GM12878 (cell line): Measurements from ENCODE around the gene NRG3. TPM values are rescaled to one million over a fixed set of nuclear protein-coding genes. Genes with fewer than 3 reads are reported as not detected.

Source experiments
- ATAC-seq: fragments of 200-7000 bp; cut with Tn5 transposase; 3 replicates; pipeline ENCODE4 v1.9.1; 2020; ENCODE audit warnings: mild to moderate bottlenecking, moderate library complexity
- BruUV-seq: library from RNA; stranded (reverse); fragments of 400-500 nt; replicated peaks from 2 replicates; lab custom pipeline; 2021; lab: Mats Ljungman, UMichigan
- CTCF ChIA-PET: fragments of 300-600 bp; sonication (Branson Sonifier 250); formaldehyde crosslinking; extraction: SDS; loops from one replicate; lab custom pipeline; 2021; ENCODE audit warnings: inconsistent platforms; lab: Yijun Ruan, JAX
- POLR2A ChIA-PET: fragments of 350-600 bp; formaldehyde crosslinking; extraction: SDS; loops from one replicate; lab custom pipeline; 2021; ENCODE audit warnings: inconsistent platforms; lab: Charles Lee
- RAD21 ChIA-PET: fragments of 300-600 bp; sonication (Branson Sonifier 250); formaldehyde crosslinking; loops from one replicate; lab custom pipeline; 2023; ENCODE audit warnings: antibody characterized with exemption; ENCODE audit not compliant: unreplicated experiment; lab: Charles Lee
- SMC1A ChIA-PET: fragments of 300-600 bp; sonication (Branson Sonifier 250); formaldehyde crosslinking; loops from one replicate; lab custom pipeline; 2023; ENCODE audit not compliant: unreplicated experiment, uncharacterized antibody; lab: Charles Lee
- DNase-seq: peaks from one replicate; pipeline ENCODE4 v3.0.0-alpha.2; 2011; ENCODE audit warnings: low read depth, low spot score
- FAIRE-seq: peaks from 3 replicates; lab custom pipeline; 2011; peaks lifted over from hg19 to GRCh38; lab: Jason Lieb, UNC
- H2AFZ ChIP-seq: 2 replicates; pipeline ENCODE4 v1.6.0; 2011; ENCODE audit warnings: low read depth, low read length, control low read depth; ENCODE audit not compliant: control insufficient read depth
- H3K27ac ChIP-seq: 2 replicates; pipeline ENCODE4 v1.5.1; 2011; ENCODE audit warnings: control low read depth; ENCODE audit not compliant: control insufficient read depth, insufficient read depth
- H3K27me3 ChIP-seq, 2 experiments: replicated peaks in 1 of 2; 2 replicates each; pipeline versions ENCODE4 v1.6.0 to v1.6.1; 2011; ENCODE audit warnings: low read length in 1 of 2; ENCODE audit not compliant: control insufficient read depth in 2 of 2, insufficient read depth in 2 of 2
- H3K36me3 ChIP-seq, 2 experiments: 2 replicates each; pipeline ENCODE4 v1.5.1; 2011; ENCODE audit warnings: low read length in 1 of 2; ENCODE audit not compliant: control insufficient read depth in 2 of 2, insufficient read depth in 2 of 2
- H3K4me1 ChIP-seq: 2 replicates; pipeline ENCODE4 v1.6.1; 2011; ENCODE audit warnings: mild to moderate bottlenecking, low read length, moderate library complexity, mixed read lengths; ENCODE audit not compliant: control insufficient read depth, insufficient read depth
- H3K4me2 ChIP-seq: 2 replicates; pipeline ENCODE4 v1.6.0; 2011; ENCODE audit warnings: control low read depth; ENCODE audit not compliant: control insufficient read depth, insufficient read depth
- H3K4me3 ChIP-seq: fragments of 200-600 bp; sonication (generic); 2 replicates; pipeline ENCODE4 v1.5.1; 2016
- H3K79me2 ChIP-seq: 2 replicates; pipeline ENCODE4 v1.6.0; 2011; ENCODE audit warnings: low read length; ENCODE audit not compliant: control insufficient read depth, insufficient read depth
- H3K9ac ChIP-seq: 2 replicates; pipeline ENCODE4 v1.8.0; 2011; ENCODE audit warnings: low read length, control low read depth, mixed read lengths; ENCODE audit not compliant: control insufficient read depth, insufficient read depth
- H3K9me3 ChIP-seq: replicated peaks from 3 replicates; pipeline ENCODE4 v1.5.1; 2011; ENCODE audit warnings: mild to moderate bottlenecking, low read length; ENCODE audit not compliant: control insufficient read depth, insufficient read depth
- H4K20me1 ChIP-seq: 2 replicates; pipeline ENCODE4 v1.6.0; 2011; ENCODE audit not compliant: control insufficient read depth, insufficient read depth
- HCFC1 ChIP-seq: fragments of 150-350 bp; IDR thresholded peaks from 2 replicates; pipeline ENCODE4 v1.6.1; 2014; ENCODE audit warnings: low read length
- RAD21 ChIP-seq: IDR thresholded peaks from 2 replicates; pipeline ENCODE4 v1.6.1; 2011; ENCODE audit warnings: mild to moderate bottlenecking, low read depth, low read length, moderate library complexity; ENCODE audit not compliant: insufficient read depth
- RELA ChIP-seq: fragments of 450-650 bp; IDR thresholded peaks from 2 replicates; pipeline ENCODE4 v1.8.0; 2014; ENCODE audit warnings: borderline replicate concordance; ENCODE audit not compliant: partially characterized antibody
- SMC3 ChIP-seq: IDR thresholded peaks from 2 replicates; pipeline ENCODE4 v1.6.1; 2011; ENCODE audit warnings: low read length, improper control_type of control experiment, borderline replicate concordance
- WGBS: methylation state at CpG from one replicate; pipeline ENCODE4 v1.1.6; 2016; ENCODE audit warnings: low lambda C conversion rate; ENCODE audit not compliant: insufficient replicate concordance, insufficient coverage; ENCODE audit errors: missing lambda C conversion rate; 5-methylcytosine and 5-hydroxymethylcytosine counted together
- in situ Hi-C: fragments of 300-500 bp; cut with MboI; formaldehyde crosslinking; loops from 9 replicates; pipeline ENCODE4 v1.14.3; 2018; ENCODE audit warnings: mixed read lengths
- intact Hi-C: fragments of 100-400 bp; cut with micrococcal nuclease; formaldehyde crosslinking; loops from one replicate; pipeline ENCODE4 v1.14.2; 2022; ENCODE audit not compliant: unreplicated experiment
- polyA plus RNA-seq, 11 experiments: library from polyadenylated mRNA; depleted of rRNA in 4 of 11; unstranded in 6 of 11; stranded (reverse) in 5 of 11; fragments of >200 nt; fragmentation: Nextera tagmentation in 4 of 11; fragmentation: Illumina TruSeq in 1 of 11; extraction: Ambion mirVana in 4 of 11; extraction: Trizol in 1 of 11; gene quantifications; 1 replicate in 1 of 11; 2 replicates in 10 of 11; pipeline versions ENCODE4 v1.2.1 to v1.2.3, GENCODE V29; 2011 to 2016; ENCODE audit warnings: inconsistent platforms in 2 of 11, missing spikeins in 2 of 11, low read depth in 1 of 11
- total RNA-seq, 4 experiments: library from RNA; depleted of rRNA in 3 of 4; stranded (reverse); fragments of >200 nt in 3 of 4; fragmentation: Illumina TruSeq in 1 of 4; extraction: Trizol in 1 of 4; gene quantifications; 2 replicates each; pipeline versions ENCODE4 v1.2.1 to v1.2.3, GENCODE V29; 2013 to 2021
- TF ChIP-seq, protein P1 (sequence below), 3 experiments: IDR thresholded peaks in 2 of 3; conservative IDR thresholded peaks in 1 of 3; 2 replicates each; pipeline ENCODE4 v1.5.1; 2011; ENCODE audit warnings: low read depth in 3 of 3, low read length in 3 of 3, mild to moderate bottlenecking in 3 of 3, control low read depth in 2 of 3, moderate library complexity in 2 of 3, inconsistent platforms in 1 of 3, mixed read lengths in 1 of 3; ENCODE audit not compliant: control insufficient read depth in 2 of 3, insufficient read depth in 1 of 3; ENCODE audit errors: extremely low read depth in 1 of 3

The NRG3 gene
- total and polyA plus RNA-seq, 10 of the 15 experiments (the other 5 are each of a cell fraction or from before 2014, with no cell fraction given) = 0.03 to 0.41 (median 0.17) TPM; not detected in 3

DNA sequence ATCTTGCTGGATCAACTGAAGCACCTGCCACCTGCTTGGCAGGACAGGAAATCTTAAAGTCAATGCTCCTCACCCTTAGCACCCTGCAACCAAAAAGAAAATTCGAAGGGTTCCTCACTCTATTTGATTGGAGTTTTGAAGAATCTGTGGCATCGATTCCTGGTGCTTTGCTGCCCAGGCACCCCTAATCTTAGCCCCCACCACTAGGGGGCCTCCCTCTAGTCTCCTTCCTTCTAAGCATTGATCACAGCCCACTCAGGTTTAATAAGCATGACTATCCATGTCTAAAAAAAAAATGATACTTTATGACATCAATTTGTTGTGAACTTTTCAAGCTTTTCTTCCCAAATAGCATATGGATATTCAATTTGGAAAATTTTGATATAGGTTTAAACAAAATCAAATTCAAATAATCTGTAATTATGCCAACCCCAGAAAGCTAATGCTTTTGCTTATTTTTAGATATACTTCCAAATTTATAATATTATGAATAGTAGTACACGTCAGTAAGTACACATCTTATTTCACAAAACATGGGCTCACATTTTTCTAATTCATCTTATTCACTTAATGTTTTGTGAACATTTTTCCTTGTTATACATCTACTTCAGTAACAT lies 45.3 kb downstream of the NRG3 start:
- Histone ChIP-seq H3K36me3 (no peaks in the 10 kb centered on the region), H3K27ac (no peak overlapping the region), H3K79me2 (no peaks in the 10 kb centered on the region), H2AFZ (no peak overlapping the region), H3K4me2 (no peak overlapping the region), H3K9me3 (no peaks in the 10 kb centered on the region), H3K27me3 (no peaks in the 10 kb centered on the region), H3K4me3 (no peak overlapping the region), H3K4me1 (no peaks in the 10 kb centered on the region), H4K20me1 (no peaks in the 10 kb centered on the region), H3K9ac (no peak overlapping the region)
- FAIRE-seq (no peak), DNase-seq (no peak), ATAC-seq (peak; percentile 78)
- ChIA-PET RAD21 (no interaction called here), SMC1A (interaction anchor here (1.4 kb wide), 1 partner anchor 10 kb away, joined by 4 read pairs; no protein-coding TSS in a partner anchor), POLR2A (no interaction called here), CTCF (interaction anchor here (0.7 to 1.0 kb wide), 2 partner anchors 36 to 266 kb away, joined by 3 read pairs; no protein-coding TSS in a partner anchor)
- BruUV-seq = no TSS peak
- in situ Hi-C loops = no loop called here
- TF ChIP-seq, protein P1, sequence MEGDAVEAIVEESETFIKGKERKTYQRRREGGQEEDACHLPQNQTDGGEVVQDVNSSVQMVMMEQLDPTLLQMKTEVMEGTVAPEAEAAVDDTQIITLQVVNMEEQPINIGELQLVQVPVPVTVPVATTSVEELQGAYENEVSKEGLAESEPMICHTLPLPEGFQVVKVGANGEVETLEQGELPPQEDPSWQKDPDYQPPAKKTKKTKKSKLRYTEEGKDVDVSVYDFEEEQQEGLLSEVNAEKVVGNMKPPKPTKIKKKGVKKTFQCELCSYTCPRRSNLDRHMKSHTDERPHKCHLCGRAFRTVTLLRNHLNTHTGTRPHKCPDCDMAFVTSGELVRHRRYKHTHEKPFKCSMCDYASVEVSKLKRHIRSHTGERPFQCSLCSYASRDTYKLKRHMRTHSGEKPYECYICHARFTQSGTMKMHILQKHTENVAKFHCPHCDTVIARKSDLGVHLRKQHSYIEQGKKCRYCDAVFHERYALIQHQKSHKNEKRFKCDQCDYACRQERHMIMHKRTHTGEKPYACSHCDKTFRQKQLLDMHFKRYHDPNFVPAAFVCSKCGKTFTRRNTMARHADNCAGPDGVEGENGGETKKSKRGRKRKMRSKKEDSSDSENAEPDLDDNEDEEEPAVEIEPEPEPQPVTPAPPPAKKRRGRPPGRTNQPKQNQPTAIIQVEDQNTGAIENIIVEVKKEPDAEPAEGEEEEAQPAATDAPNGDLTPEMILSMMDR (IDR thresholded peaks at IDR 0.05 in 2 of 3, conservative IDR thresholded peaks at IDR 0.05 in 1 of 3; ENCODE audit: control insufficient read depth in 2 of 3, extremely low read depth in 1 of 3, insufficient read depth in 1 of 3, low read depth in 3 of 3, low read length in 3 of 3) = peak; percentile 43 to 79 (median 64)
- TF ChIP-seq RAD21 = peak; percentile 33
- peak; percentile 14; the same call in 1 of the 2 replicates for TF ChIP-seq SMC3
- TF ChIP-seq HCFC1 = no peak
- TF ChIP-seq RELA = no peak
- WGBS = 21% methylated on average over 3 of the region's 3 CpGs
- intact Hi-C loops = no loop called here
